AG04449 (cell line): ENCODE results near the gene ACOX3.
"Not testable (repeated sequence)": the region's sequence is repeated elsewhere in the genome, so short reads cannot be mapped to it uniquely, and the experiment has no call there.

Experiments
- CTCF ChIA-PET: fragments of 350-600 bp; formaldehyde crosslinking; extraction: SDS; loops from one replicate; lab custom pipeline; 2021; ENCODE audit warnings: antibody characterized with exemption; lab: Yijun Ruan, JAX
- POLR2A ChIA-PET: fragments of 400-600, 350-600 bp; formaldehyde crosslinking; extraction: SDS; loops from one replicate; lab custom pipeline; 2020; ENCODE audit warnings: antibody characterized with exemption, inconsistent platforms; lab: Yijun Ruan, JAX
- DNase-seq: peaks from one replicate; pipeline ENCODE4 v3.0.0-alpha.2; 2010; ENCODE audit warnings: low read depth, low spot score
- H3K4me3 ChIP-seq: 2 replicates; pipeline ENCODE4 v1.5.1; 2011; ENCODE audit warnings: low read depth, mild to moderate bottlenecking, control low read depth, low read length
- TF ChIP-seq, protein P1 (sequence below): IDR thresholded peaks from one replicate; pipeline ENCODE4 v1.5.1; 2011; ENCODE audit warnings: mild to moderate bottlenecking, moderate library complexity, low read length, control low read depth, inconsistent platforms; ENCODE audit not compliant: insufficient read depth; ENCODE audit errors: missing control alignments

Gene ACOX3

GRCh38 chr4:8343967-8344331, 96.6 kb downstream of the ACOX3 start:
- POLR2A ChIA-PET, result no interaction called here
- no peak overlapping the region for H3K4me3 ChIP-seq
- TF ChIP-seq, protein P1, sequence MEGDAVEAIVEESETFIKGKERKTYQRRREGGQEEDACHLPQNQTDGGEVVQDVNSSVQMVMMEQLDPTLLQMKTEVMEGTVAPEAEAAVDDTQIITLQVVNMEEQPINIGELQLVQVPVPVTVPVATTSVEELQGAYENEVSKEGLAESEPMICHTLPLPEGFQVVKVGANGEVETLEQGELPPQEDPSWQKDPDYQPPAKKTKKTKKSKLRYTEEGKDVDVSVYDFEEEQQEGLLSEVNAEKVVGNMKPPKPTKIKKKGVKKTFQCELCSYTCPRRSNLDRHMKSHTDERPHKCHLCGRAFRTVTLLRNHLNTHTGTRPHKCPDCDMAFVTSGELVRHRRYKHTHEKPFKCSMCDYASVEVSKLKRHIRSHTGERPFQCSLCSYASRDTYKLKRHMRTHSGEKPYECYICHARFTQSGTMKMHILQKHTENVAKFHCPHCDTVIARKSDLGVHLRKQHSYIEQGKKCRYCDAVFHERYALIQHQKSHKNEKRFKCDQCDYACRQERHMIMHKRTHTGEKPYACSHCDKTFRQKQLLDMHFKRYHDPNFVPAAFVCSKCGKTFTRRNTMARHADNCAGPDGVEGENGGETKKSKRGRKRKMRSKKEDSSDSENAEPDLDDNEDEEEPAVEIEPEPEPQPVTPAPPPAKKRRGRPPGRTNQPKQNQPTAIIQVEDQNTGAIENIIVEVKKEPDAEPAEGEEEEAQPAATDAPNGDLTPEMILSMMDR, result no peak
- CTCF ChIA-PET, result interaction anchor here (2.1 kb wide), 1 partner anchor 102 kb away, joined by 6 read pairs; no protein-coding TSS in a partner anchor
- DNase-seq, result no peak

- TF ChIP-seq, protein P1, result no peak
- CTCF ChIA-PET, result interaction anchor here (1.1 to 2.1 kb wide), 2 partner anchors 12 to 102 kb away, joined by 3 to 6 read pairs; no protein-coding TSS in a partner anchor
- DNase-seq, result no peak
- POLR2A ChIA-PET, result no interaction called here
- no peak overlapping the region for H3K4me3 ChIP-seq
Measured at GRCh38 chr4:8343262-8343966, 97.1 kb downstream of the ACOX3 start.

- H3K4me3 ChIP-seq, result no peak overlapping the region
- TF ChIP-seq, protein P1, result peak; percentile 20
- ChIA-PET POLR2A (no interaction called here), CTCF (interaction anchor here (1.1 to 2.1 kb wide), 2 partner anchors 11 to 101 kb away, joined by 3 to 6 read pairs; no protein-coding TSS in a partner anchor)
- no peak for DNase-seq
Measured at GRCh38 chr4:8342651-8343261, 97.8 kb downstream of the ACOX3 start.

GRCh38 chr4:8341691-8342090, 98.8 kb downstream of the ACOX3 start:
- no peak overlapping the region for H3K4me3 ChIP-seq
- ChIA-PET CTCF (interaction anchor here (2.1 kb wide), 1 partner anchor 100 kb away, joined by 6 read pairs; no protein-coding TSS in a partner anchor), POLR2A (no interaction called here)
- TF ChIP-seq, protein P1, result no peak
- DNase-seq, result no peak

GRCh38 chr4:8341281-8341680, 99.2 kb downstream of the ACOX3 start:
- H3K4me3 ChIP-seq, POLR2A ChIA-PET, DNase-seq, CTCF ChIA-PET: not testable (repeated sequence)

DNA sequence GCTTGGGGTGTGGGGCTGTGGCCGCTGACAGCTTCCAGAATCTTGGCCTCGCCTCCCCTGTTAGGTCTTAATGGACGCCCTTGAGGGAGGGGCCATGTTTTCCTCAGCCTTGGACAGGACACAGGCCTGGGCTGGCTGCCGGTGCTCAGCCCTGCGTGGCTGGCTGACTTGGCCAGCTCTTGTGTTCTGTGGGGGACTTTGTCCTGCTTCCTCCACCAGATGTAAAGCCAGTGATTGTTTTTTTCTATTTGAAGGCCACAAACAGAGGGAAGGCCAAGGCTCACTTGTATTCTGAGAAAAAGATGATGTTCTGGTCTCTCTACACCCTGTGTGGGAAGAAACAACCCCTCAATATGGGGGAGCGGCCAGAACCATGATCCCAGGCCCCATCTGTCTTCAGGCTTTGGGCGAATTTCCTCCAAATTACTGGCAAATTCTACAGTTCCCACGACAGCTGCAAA, 99.7 kb downstream of the ACOX3 start:
- no peak overlapping the region for H3K4me3 ChIP-seq
- DNase-seq, result no peak
- TF ChIP-seq, protein P1, result no peak
- CTCF ChIA-PET, result no interaction called here
- POLR2A ChIA-PET, result no interaction called here
